Loucy (cell line): ENCODE results near the gene UBXN6.

ENCODE experiments used
- H2AFZ ChIP-seq: fragments of 200-600 bp; sonication (generic); 2 replicates; pipeline ENCODE4 v1.6.0; 2016; ENCODE audit warnings: antibody characterized with exemption, mild to moderate bottlenecking, low read length, moderate library complexity
- H3F3A ChIP-seq: fragments of 200-600 bp; 2 replicates; pipeline ENCODE4 v1.6.0; 2016; ENCODE audit warnings: antibody characterized with exemption, low read depth, mild to moderate bottlenecking
- H3K27me3 ChIP-seq: fragments of 200-600 bp; sonication (generic); 2 replicates; pipeline ENCODE4 v1.6.1; 2014; ENCODE audit warnings: low read length, mild to moderate bottlenecking; ENCODE audit not compliant: insufficient read depth, poor library complexity, severe bottlenecking
- H3K36me3 ChIP-seq: fragments of 200-600 bp; sonication (generic); 2 replicates; pipeline ENCODE4 v1.6.1; 2016; ENCODE audit warnings: low read length; ENCODE audit not compliant: insufficient read depth
- H3K4me1 ChIP-seq: fragments of 200-600 bp; sonication (generic); 2 replicates; pipeline ENCODE4 v1.5.1; 2014; ENCODE audit warnings: low read length, mild to moderate bottlenecking; ENCODE audit not compliant: insufficient read depth, poor library complexity, severe bottlenecking
- H3K4me2 ChIP-seq: fragments of 200-600 bp; sonication (generic); 2 replicates; pipeline ENCODE4 v1.6.0; 2014; ENCODE audit warnings: antibody characterized with exemption, low read length, low read depth, mild to moderate bottlenecking; ENCODE audit not compliant: poor library complexity, severe bottlenecking
- H3K4me3 ChIP-seq: fragments of 200-600 bp; sonication (generic); 2 replicates; pipeline ENCODE4 v1.5.1; 2014; ENCODE audit warnings: low read length, mild to moderate bottlenecking, mixed read lengths; ENCODE audit not compliant: poor library complexity, severe bottlenecking
- H3K79me2 ChIP-seq: fragments of 200-600 bp; sonication (generic); 2 replicates; pipeline ENCODE4 v1.6.1; 2014; ENCODE audit warnings: low read length; ENCODE audit not compliant: insufficient read depth
- H3K9ac ChIP-seq: fragments of 200-600 bp; sonication (generic); 2 replicates; pipeline ENCODE4 v1.6.0; 2014; ENCODE audit warnings: mild to moderate bottlenecking, low read depth, low read length, moderate library complexity; ENCODE audit not compliant: poor library complexity, severe bottlenecking
- H3K9me2 ChIP-seq: fragments of 200-600 bp; sonication (generic); replicated peaks from 2 replicates; pipeline ENCODE4 v1.6.1; 2016; ENCODE audit warnings: low read depth, low read length, mixed read lengths
- H3K9me3 ChIP-seq: fragments of 200-600 bp; sonication (generic); 2 replicates; pipeline ENCODE4 v1.6.1; 2014; ENCODE audit warnings: mild to moderate bottlenecking, antibody characterized with exemption, low read length, low read depth; ENCODE audit not compliant: insufficient read depth
- H4K20me1 ChIP-seq: fragments of 200-600 bp; sonication (generic); 2 replicates; pipeline ENCODE4 v1.6.0; 2014; ENCODE audit warnings: antibody characterized with exemption, low read length, mild to moderate bottlenecking; ENCODE audit not compliant: insufficient read depth, poor library complexity, severe bottlenecking
- EZH2phosphoT487 ChIP-seq: fragments of 200-600 bp; IDR thresholded peaks from 2 replicates; pipeline ENCODE4 v1.6.1; 2018; ENCODE audit warnings: antibody characterized with exemption, mild to moderate bottlenecking, moderate library complexity, borderline replicate concordance
- TF ChIP-seq, protein P1 (sequence below): fragments of 200-600 bp; sonication (generic); conservative IDR thresholded peaks from 2 replicates; pipeline ENCODE4 v1.5.1; 2014; ENCODE audit warnings: mild to moderate bottlenecking, antibody characterized with exemption, low read length

Gene UBXN6

DNA sequence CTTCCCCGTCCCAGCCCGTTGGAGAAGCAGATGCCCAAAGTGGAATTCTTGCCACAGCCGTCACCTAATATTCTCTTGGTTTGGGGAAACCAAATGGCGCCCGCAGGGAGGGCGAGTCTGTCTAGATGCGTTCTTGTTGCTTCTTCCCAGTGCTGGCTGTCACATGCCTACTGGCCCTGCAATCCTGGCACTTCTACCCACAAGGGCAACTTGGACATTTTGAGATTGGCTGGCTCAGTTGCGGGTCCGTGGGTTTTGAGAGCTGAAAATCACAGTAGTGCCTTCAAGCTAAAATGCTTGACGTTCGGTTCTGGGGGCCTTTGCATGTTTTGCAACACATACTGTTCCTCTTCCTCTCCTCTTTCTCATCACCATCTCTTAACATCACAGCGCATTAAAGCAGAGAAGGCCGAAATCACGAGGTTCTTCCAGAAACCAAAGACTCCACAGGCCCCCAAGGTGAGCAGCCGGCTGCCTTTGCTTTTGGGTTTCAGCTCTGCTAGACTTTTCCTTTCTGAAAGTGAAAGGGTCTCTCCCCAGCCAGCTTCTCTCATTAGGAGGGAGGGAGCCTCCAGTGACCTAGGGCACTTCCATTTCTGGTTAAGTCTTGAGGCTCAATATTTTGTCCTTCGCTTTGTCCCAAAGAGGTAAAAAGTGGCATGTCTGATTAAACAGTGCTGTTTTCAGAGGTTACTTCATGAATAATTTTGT, 34.0 kb downstream of the UBXN6 start:
- peaks cover 5% of the 10 kb centered on the region for H4K20me1 ChIP-seq
- no peaks in the 10 kb centered on the region for H3K9me2 ChIP-seq
- H3K4me3 ChIP-seq = no peak overlapping the region
- H3K9ac ChIP-seq = no peak overlapping the region
- H3K27me3 ChIP-seq = no peaks in the 10 kb centered on the region
- H3K36me3 ChIP-seq = peaks cover 61% of the 10 kb centered on the region; the same call in 1 of the 2 replicates
- no peaks in the 10 kb centered on the region for H3K9me3 ChIP-seq
- TF ChIP-seq, protein P1, sequence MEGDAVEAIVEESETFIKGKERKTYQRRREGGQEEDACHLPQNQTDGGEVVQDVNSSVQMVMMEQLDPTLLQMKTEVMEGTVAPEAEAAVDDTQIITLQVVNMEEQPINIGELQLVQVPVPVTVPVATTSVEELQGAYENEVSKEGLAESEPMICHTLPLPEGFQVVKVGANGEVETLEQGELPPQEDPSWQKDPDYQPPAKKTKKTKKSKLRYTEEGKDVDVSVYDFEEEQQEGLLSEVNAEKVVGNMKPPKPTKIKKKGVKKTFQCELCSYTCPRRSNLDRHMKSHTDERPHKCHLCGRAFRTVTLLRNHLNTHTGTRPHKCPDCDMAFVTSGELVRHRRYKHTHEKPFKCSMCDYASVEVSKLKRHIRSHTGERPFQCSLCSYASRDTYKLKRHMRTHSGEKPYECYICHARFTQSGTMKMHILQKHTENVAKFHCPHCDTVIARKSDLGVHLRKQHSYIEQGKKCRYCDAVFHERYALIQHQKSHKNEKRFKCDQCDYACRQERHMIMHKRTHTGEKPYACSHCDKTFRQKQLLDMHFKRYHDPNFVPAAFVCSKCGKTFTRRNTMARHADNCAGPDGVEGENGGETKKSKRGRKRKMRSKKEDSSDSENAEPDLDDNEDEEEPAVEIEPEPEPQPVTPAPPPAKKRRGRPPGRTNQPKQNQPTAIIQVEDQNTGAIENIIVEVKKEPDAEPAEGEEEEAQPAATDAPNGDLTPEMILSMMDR = no peak
- TF ChIP-seq EZH2phosphoT487 = no peak
- H3K4me1 ChIP-seq = no peaks in the 10 kb centered on the region
- H3F3A ChIP-seq = no peaks in the 10 kb centered on the region
- H3K79me2 ChIP-seq = no peaks in the 10 kb centered on the region
- no peak overlapping the region for H2AFZ ChIP-seq
- no peak overlapping the region for H3K4me2 ChIP-seq

DNA sequence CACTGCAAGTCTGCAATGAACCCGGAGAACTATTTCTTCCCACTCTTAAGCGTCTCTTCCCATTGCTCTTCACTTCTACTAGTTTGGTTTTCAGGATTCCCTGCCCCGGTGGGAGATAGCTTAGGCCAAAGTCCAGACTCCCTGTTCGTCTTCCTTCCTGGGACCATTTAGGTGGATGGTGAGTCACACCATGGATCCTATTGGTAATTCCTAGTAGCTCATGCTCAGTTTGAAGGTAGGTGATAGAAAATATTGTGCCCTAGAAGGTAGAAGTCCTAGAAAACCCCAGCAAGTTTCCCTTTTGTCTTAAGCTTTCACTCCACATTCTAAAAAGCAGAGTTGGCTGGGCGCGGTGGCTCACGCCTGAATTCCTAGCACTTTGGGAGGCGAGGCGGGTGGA, 41.3 kb downstream of the UBXN6 start:
- no peaks in the 10 kb centered on the region for H3F3A ChIP-seq
- peaks cover 56% of the 10 kb centered on the region; the same call in 1 of the 2 replicates for H3K36me3 ChIP-seq
- H3K9me2 ChIP-seq = no peaks in the 10 kb centered on the region
- H4K20me1 ChIP-seq = peaks cover 44% of the 10 kb centered on the region
- no peak overlapping the region for H2AFZ ChIP-seq
- H3K27me3 ChIP-seq = no peaks in the 10 kb centered on the region
- H3K4me1 ChIP-seq = peaks cover 5% of the 10 kb centered on the region
- H3K4me3 ChIP-seq = no peak overlapping the region
- H3K4me2 ChIP-seq = no peak overlapping the region
- H3K9me3 ChIP-seq = no peaks in the 10 kb centered on the region
- H3K9ac ChIP-seq = no peak overlapping the region
- TF ChIP-seq, protein P1 = no peak
- no peak for TF ChIP-seq EZH2phosphoT487
- H3K79me2 ChIP-seq = peaks cover 66% of the 10 kb centered on the region

DNA sequence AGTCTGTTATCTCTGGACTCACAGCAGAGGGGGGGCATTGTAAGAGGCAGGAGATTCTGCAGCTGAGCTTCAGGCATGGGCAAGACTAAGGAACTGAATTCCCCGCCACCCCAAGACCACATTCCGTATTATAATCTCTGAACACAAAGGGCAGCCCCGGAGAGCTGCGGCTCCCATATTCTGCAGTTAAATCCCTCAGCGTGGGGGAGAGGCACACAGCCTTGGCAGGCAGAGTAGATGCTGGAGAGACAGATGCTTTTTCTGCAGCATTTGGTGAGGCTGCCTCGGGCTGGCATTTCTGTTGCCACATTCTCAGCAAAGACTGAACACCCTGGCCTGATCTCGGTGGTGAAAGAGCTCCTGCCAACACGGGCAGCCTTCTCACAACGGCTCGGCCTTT, 42.2 kb downstream of the UBXN6 start:
- peaks cover 52% of the 10 kb centered on the region; the same call in 1 of the 2 replicates for H3K36me3 ChIP-seq
- no peak overlapping the region for H2AFZ ChIP-seq
- peaks cover 5% of the 10 kb centered on the region for H3K4me1 ChIP-seq
- no peaks in the 10 kb centered on the region for H3K9me3 ChIP-seq
- no peak overlapping the region for H3K9ac ChIP-seq
- H3K4me2 ChIP-seq = peak overlapping the region; percentile 1
- peaks cover 75% of the 10 kb centered on the region for H3K79me2 ChIP-seq
- no peaks in the 10 kb centered on the region for H3K27me3 ChIP-seq
- TF ChIP-seq, protein P1 = no peak
- TF ChIP-seq EZH2phosphoT487 = no peak
- peaks cover 51% of the 10 kb centered on the region for H4K20me1 ChIP-seq
- no peaks in the 10 kb centered on the region for H3K9me2 ChIP-seq
- no peak overlapping the region for H3K4me3 ChIP-seq
- no peaks in the 10 kb centered on the region for H3F3A ChIP-seq
